Astrocyte (in vitro differentiated cells and primary cell): Measurements from ENCODE around the gene LRMDA. TPM values are rescaled to one million over a fixed set of nuclear protein-coding genes. Genes with fewer than 3 reads are reported as not detected.

Source experiments
- DNase-seq: peaks from one replicate; pipeline ENCODE4 v3.0.0-alpha.2; 2010; ENCODE audit warnings: low read depth
- FAIRE-seq: peaks from 2 replicates; lab custom pipeline; 2011; peaks lifted over from hg19 to GRCh38; lab: Jason Lieb, UNC
- H2AFZ ChIP-seq: 2 replicates; pipeline ENCODE4 v1.6.0; 2012; ENCODE audit warnings: low read depth, low read length, inconsistent platforms
- H3K27ac ChIP-seq: 2 replicates; pipeline ENCODE4 v1.5.1; 2011; ENCODE audit warnings: low read depth, low read length, inconsistent platforms
- H3K27me3 ChIP-seq: 2 replicates; pipeline ENCODE4 v1.6.0; 2011; ENCODE audit warnings: low read length, inconsistent platforms; ENCODE audit not compliant: insufficient read depth
- H3K36me3 ChIP-seq: 2 replicates; pipeline ENCODE4 v1.5.1; 2011; ENCODE audit warnings: low read length, inconsistent platforms; ENCODE audit not compliant: insufficient read depth
- H3K4me1 ChIP-seq: 2 replicates; pipeline ENCODE4 v1.5.1; 2011; ENCODE audit warnings: low read length, inconsistent platforms; ENCODE audit not compliant: insufficient read depth
- H3K4me2 ChIP-seq: 2 replicates; pipeline ENCODE4 v1.6.0; 2012; ENCODE audit warnings: low read length, inconsistent platforms
- H3K4me3 ChIP-seq: 2 replicates; pipeline ENCODE4 v1.5.1; 2011; ENCODE audit warnings: low read depth, mild to moderate bottlenecking, low read length, inconsistent platforms; ENCODE audit not compliant: insufficient read depth
- H3K79me2 ChIP-seq: 2 replicates; pipeline ENCODE4 v1.6.0; 2012; ENCODE audit warnings: mild to moderate bottlenecking, low read length, inconsistent platforms; ENCODE audit not compliant: insufficient read depth
- H3K9ac ChIP-seq: 2 replicates; pipeline ENCODE4 v1.6.0; 2012; ENCODE audit warnings: mild to moderate bottlenecking, low read length, inconsistent platforms
- H3K9me3 ChIP-seq: 2 replicates; pipeline ENCODE4 v1.5.1; 2012; ENCODE audit warnings: low read depth, mild to moderate bottlenecking, low read length, inconsistent platforms; ENCODE audit not compliant: insufficient read depth
- H4K20me1 ChIP-seq: 2 replicates; pipeline ENCODE4 v1.6.0; 2012; ENCODE audit warnings: low read length, inconsistent platforms; ENCODE audit not compliant: insufficient read depth
- H3K27ac Mint-ChIP-seq: one replicate; pipeline ENCODE4 v1.8.0; 2021; ENCODE audit warnings: mild to moderate bottlenecking, mixed read lengths; ENCODE audit not compliant: unreplicated experiment
- H3K27me3 Mint-ChIP-seq: one replicate; pipeline ENCODE4 v1.8.0; 2021; ENCODE audit warnings: low read depth, mixed read lengths; ENCODE audit not compliant: unreplicated experiment
- H3K36me3 Mint-ChIP-seq: one replicate; pipeline ENCODE4 v1.8.0; 2021; ENCODE audit warnings: low read depth, mixed read lengths; ENCODE audit not compliant: unreplicated experiment
- H3K4me1 Mint-ChIP-seq: one replicate; pipeline ENCODE4 v1.8.0; 2021; ENCODE audit warnings: low read depth, mixed read lengths; ENCODE audit not compliant: unreplicated experiment
- H3K4me3 Mint-ChIP-seq: one replicate; pipeline ENCODE4 v1.8.0; 2021; ENCODE audit warnings: mild to moderate bottlenecking, moderate library complexity, mixed read lengths; ENCODE audit not compliant: unreplicated experiment
- H3K9me3 Mint-ChIP-seq: one replicate; pipeline ENCODE4 v1.8.0; 2021; ENCODE audit warnings: mild to moderate bottlenecking, mixed read lengths; ENCODE audit not compliant: unreplicated experiment
- EZH2 ChIP-seq: IDR thresholded peaks from 2 replicates; pipeline ENCODE4 v1.6.1; 2012; ENCODE audit warnings: mild to moderate bottlenecking, low read length, inconsistent platforms; ENCODE audit not compliant: insufficient read depth
- total RNA-seq: library from RNA; stranded (reverse); gene quantifications from 2 replicates; pipeline ENCODE4 v1.2.1, GENCODE V29; 2021
- TF ChIP-seq, protein P1 (sequence below): IDR thresholded peaks from 2 replicates; pipeline ENCODE4 v1.5.1; 2011; ENCODE audit warnings: low read depth, mild to moderate bottlenecking, inconsistent platforms, low read length, moderate library complexity; ENCODE audit not compliant: insufficient read depth

LRMDA gene
- total RNA-seq, 1 donor from 2014 or later = 2.7 TPM

DNA sequence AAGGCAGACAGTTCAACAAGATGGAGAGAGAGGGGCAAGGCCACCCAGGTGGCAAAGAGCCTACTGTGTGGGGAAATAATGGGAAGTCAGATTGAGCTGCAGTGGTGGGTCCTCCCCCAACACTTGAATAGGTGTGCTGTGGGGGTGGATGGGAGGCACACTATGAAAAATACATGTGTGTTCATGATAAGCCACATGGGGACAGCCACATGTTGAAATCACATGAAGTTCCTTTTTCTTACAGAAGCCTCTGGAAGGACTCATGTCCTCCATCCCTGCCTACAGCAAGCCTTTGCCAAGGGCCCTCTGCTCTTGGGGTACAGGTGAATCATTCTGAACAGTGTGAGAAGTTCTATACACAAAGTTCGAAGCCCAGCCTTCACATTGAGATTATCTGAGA is 310.9 kb downstream of the LRMDA start:
- Histone ChIP-seq H3K4me3 (no peak overlapping the region), H2AFZ (no peak overlapping the region), H3K27ac (no peak overlapping the region), H3K79me2 (no peaks in the 10 kb centered on the region), H3K9me3 (no peaks in the 10 kb centered on the region), H4K20me1 (no peaks in the 10 kb centered on the region), H3K27me3 (peaks cover 4% of the 10 kb centered on the region), H3K4me2 (no peak overlapping the region), H3K9ac (no peak overlapping the region), H3K36me3 (no peaks in the 10 kb centered on the region), H3K4me1 (no peaks in the 10 kb centered on the region)
- H3K36me3 Mint-ChIP-seq = no peaks in the 10 kb centered on the region
- H3K4me1 Mint-ChIP-seq = peaks cover 6% of the 10 kb centered on the region
- no peak overlapping the region for H3K4me3 Mint-ChIP-seq
- FAIRE-seq (no peak), DNase-seq (no peak)
- no peak for TF ChIP-seq EZH2
- TF ChIP-seq, protein P1, sequence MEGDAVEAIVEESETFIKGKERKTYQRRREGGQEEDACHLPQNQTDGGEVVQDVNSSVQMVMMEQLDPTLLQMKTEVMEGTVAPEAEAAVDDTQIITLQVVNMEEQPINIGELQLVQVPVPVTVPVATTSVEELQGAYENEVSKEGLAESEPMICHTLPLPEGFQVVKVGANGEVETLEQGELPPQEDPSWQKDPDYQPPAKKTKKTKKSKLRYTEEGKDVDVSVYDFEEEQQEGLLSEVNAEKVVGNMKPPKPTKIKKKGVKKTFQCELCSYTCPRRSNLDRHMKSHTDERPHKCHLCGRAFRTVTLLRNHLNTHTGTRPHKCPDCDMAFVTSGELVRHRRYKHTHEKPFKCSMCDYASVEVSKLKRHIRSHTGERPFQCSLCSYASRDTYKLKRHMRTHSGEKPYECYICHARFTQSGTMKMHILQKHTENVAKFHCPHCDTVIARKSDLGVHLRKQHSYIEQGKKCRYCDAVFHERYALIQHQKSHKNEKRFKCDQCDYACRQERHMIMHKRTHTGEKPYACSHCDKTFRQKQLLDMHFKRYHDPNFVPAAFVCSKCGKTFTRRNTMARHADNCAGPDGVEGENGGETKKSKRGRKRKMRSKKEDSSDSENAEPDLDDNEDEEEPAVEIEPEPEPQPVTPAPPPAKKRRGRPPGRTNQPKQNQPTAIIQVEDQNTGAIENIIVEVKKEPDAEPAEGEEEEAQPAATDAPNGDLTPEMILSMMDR = no peak
- H3K27me3 Mint-ChIP-seq = no peaks in the 10 kb centered on the region
- no peak overlapping the region for H3K27ac Mint-ChIP-seq
- peaks cover 3% of the 10 kb centered on the region for H3K9me3 Mint-ChIP-seq

DNA sequence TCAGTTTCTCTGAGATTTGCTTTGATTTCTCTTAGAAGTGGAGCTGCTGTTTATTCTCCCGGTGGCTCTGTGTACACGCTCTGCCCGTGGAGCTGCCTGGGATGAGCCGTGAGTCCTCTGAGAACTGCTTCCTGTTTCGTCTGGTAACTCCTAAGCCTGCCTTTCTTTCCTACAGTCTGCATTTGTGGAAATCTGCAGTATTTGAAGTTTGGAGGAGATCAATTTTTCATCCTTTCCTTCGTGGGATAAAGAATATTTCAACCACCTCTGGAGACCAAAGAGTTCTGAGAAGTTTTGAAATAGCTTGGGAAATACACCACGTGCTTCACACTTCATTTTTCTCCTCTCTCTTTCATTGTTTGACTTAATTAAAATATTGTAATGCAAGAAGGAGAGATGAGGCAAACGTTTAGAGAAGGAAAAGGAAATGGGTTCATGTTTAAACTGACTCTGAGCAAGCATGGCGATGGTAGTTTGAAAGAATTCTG is 311.9 kb downstream of the LRMDA start:
- Mint-ChIP-seq H3K36me3 (no peaks in the 10 kb centered on the region), H3K9me3 (peaks cover 3% of the 10 kb centered on the region), H3K4me1 (peaks cover 6% of the 10 kb centered on the region), H3K27ac (peak overlapping the region; percentile 8), H3K27me3 (no peaks in the 10 kb centered on the region), H3K4me3 (no peak overlapping the region)
- no peak for DNase-seq
- Histone ChIP-seq H3K27me3 (peaks cover 4% of the 10 kb centered on the region), H3K79me2 (no peaks in the 10 kb centered on the region), H3K4me2 (no peak overlapping the region), H3K27ac (no peak overlapping the region), H3K9ac (no peak overlapping the region), H3K4me1 (no peaks in the 10 kb centered on the region), H3K36me3 (no peaks in the 10 kb centered on the region), H3K9me3 (no peaks in the 10 kb centered on the region), H3K4me3 (no peak overlapping the region), H4K20me1 (no peaks in the 10 kb centered on the region), H2AFZ (no peak overlapping the region)
- FAIRE-seq = no peak
- TF ChIP-seq, protein P1 = no peak
- no peak for TF ChIP-seq EZH2

DNA sequence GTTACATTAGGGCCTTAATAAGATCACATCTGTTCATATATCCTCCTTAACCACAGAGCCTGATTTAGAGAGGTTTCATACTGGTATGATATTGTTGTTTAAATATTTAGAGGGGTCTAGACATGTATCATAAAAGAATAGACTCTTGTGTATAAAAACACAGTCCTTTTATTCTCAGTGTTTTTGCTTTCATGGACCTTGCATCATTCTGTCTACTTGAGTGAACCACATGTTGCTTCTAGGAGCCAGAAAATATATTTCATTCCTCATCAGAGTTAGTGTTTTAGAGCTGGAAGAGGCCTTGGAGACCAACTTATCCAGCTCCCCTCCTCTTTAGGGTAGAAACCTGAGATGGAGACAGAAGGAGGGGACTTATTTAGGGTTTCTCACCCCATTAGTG is 312.8 kb downstream of the LRMDA start:
- Histone ChIP-seq H2AFZ (no peak overlapping the region), H3K36me3 (no peaks in the 10 kb centered on the region), H4K20me1 (no peaks in the 10 kb centered on the region), H3K27me3 (peaks cover 4% of the 10 kb centered on the region), H3K4me2 (no peak overlapping the region), H3K4me3 (no peak overlapping the region), H3K27ac (no peak overlapping the region), H3K79me2 (no peaks in the 10 kb centered on the region), H3K9me3 (no peaks in the 10 kb centered on the region), H3K4me1 (no peaks in the 10 kb centered on the region), H3K9ac (no peak overlapping the region)
- TF ChIP-seq, protein P1 = no peak
- no peak for TF ChIP-seq EZH2
- Mint-ChIP-seq H3K4me3 (no peak overlapping the region), H3K9me3 (peaks cover 3% of the 10 kb centered on the region), H3K36me3 (no peaks in the 10 kb centered on the region), H3K27ac (peak overlapping the region; percentile 60), H3K27me3 (no peaks in the 10 kb centered on the region), H3K4me1 (peaks cover 6% of the 10 kb centered on the region)
- DNase-seq (no peak), FAIRE-seq (no peak)
